Stimulated activated CD4-positive, alpha-beta T cell treated with anti-CD3 and anti-CD28 coated beads, Interleukin-12 subunit alpha, Interleukin-12 subunit beta, amount 100 ng/mL, for 24 hours (primary cell): ENCODE results near the gene TMEM186.
"Not testable (repeated sequence)": the region's sequence is repeated elsewhere in the genome, so short reads cannot be mapped to it uniquely, and the experiment has no call there.

Experiments
- DNase-seq, 2 experiments: peaks; one replicate each; pipeline ENCODE4 v3.0.0-alpha.2; 2020; ENCODE audit warnings: low read depth in 2 of 2

TMEM186 gene, protein sequence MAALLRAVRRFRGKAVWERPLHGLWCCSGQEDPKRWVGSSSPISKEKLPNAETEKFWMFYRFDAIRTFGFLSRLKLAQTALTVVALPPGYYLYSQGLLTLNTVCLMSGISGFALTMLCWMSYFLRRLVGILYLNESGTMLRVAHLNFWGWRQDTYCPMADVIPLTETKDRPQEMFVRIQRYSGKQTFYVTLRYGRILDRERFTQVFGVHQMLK

GRCh38 chr16:8797364-8798173 lies at the start of gene TMEM186, which contains the start of gene PMM2:
TSS of gene TMEM186 (minus strand) at chr16:8797639. CDS start at chr16:8797614, 25 bp downstream.
TSS of gene PMM2 (plus strand) at chr16:8797839. CDS start at chr16:8797883, 44 bp downstream.
- DNase-seq, result peak; percentile 91

GRCh38 chr16:8847145-8847544 lies 49.7 kb upstream of the TMEM186 start:
- DNase-seq, result no peak

- no peak for DNase-seq
These were observed 49.0 kb upstream of the TMEM186 start for GRCh38 chr16:8846401-8846932.

DNA sequence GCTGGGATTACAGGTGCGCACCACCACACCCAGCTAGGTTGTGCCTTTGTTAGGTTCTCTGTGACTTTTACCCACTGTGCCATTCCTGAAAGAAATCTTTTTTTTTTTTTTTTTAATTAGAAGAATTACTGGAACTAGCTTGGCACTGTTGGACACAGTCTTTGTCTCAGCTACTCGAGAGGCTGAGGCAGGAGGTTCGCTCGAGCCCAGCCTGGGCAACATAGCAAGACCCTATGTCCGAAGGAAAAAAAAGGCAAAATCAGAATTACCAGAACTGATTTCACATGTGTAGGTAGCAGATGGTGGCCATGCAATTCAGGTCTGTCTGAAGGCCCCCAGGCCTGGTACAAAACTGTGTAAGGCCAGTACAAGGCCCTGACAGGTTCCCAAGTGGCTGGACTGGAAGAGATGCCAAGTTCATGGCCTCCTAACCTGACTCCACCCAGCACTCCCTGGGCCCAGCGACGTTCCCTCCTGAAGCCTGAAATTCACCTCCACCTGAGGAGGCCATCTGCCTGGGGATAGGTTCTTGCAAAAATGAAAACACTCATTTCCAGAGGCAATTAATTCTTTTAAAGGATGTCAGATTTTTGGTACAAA lies 48.4 kb upstream of the TMEM186 start:
- DNase-seq, result no peak

GRCh38 chr16:8843296-8843695 lies 45.9 kb upstream of the TMEM186 start:
- not testable (repeated sequence) for DNase-seq

DNA sequence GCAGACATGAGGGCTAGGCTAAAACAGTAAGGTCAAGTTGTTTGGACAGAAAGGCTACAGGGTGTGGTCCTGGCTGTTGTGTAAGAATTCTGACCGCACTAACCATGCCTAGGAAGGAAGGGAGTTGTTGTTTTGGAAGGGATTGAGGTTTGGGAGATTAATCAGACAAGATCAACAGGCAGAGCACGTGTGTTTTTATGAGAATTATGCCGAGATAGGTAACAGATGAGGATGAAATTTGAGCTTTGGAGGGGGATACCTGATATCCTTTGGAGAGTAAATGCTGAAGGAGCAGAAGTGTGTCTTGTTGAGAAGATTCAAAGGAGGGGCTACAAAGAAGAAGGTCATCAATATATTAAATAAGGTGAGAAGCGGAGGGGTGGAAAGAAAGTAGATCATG lies 44.6 kb upstream of the TMEM186 start:
- not testable (repeated sequence) for DNase-seq

- not testable (repeated sequence) for DNase-seq
These were observed 40.2 kb upstream of the TMEM186 start for GRCh38 chr16:8837594-8837993.

DNA sequence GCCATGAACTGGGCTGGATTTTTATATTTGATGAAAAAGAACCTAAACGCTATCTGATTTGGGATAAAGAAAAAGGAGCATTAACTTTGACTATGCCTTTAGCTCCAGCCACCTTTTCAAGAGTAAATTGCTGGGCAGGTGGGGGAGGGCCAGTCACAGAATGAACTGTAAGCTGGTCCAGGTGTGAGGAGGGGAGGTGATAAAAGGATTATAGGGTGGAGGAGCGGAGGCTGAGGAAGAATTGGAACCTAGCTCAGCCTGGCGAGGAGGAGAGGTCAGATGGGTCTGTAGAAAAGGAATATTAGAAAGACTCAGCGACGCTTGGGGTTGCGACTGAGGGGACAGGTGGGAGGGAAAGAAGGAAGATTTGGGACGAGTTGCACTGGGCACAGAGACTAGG lies 39.4 kb upstream of the TMEM186 start:
- not testable (repeated sequence) for DNase-seq

DNA sequence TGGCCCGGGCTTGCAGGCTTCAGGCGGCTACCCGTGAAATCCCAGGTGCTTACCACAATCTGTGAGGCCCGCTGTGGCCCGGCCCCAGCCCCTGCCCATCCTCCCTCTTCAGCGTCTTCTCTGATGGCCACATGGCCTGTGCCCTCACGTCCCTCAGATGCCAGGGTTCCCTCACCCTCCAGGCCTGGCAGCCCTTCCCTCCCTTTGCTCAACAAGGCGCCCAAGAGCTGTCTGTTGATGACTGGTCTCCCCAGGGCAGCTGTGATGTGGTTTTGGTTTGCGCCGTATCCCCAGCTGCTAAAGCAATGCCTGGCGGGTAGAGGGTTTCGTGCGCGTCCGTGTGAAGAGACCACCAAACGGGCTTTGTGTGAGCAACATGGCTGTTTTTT lies 35.3 kb upstream of the TMEM186 start:
- no peak for DNase-seq

- DNase-seq, result no peak
These were observed 34.7 kb upstream of the TMEM186 start for GRCh38 chr16:8831871-8832716.

DNA sequence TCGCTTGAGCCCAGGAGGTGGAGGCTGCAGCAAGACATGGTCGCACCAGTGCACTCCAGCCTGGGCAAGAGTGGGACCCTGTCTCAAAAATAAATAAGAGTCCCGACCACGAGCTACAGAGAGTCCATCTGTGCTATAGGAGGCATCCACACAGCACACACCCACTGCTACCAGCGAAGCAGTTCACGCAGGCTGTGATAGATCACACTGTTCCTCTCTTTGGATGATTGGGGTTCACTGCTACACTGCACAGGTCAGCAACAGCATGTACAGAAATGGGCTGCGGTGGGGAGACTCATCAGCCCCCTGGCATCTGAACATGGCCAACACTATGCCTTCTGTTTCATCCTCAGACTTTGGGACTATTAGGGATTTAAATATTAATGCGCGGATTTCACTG lies 34.0 kb upstream of the TMEM186 start:
- DNase-seq, result no peak

- no peak for DNase-seq
These were observed 31.2 kb upstream of the TMEM186 start for GRCh38 chr16:8828541-8829165.

DNA sequence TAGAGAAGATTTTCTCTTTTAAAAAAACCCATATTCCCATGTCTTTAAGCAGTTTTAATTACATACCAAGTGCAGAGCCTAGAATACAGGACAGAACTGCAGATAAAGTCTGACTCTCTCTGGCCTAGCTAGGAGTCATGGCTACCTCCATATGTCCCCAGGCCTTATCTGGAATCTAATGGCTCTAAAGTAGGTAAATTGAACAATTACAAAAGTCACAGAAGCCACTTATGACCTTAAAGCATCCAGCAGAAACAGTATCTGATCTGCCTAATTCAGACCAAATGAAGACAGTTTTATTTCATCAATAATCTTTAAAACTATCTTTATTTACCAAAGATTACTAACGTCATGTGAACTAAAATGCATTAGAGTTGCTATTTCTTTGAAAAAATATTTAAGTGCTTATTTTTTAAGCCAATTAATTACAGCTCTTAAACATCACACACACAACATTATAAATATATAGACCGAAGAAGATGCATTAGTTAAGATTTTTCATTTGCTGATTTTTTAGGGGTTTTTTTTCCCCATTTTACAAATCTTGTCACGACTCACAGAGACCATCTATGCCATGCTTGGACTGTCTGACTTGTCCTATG lies 28.9 kb upstream of the TMEM186 start:
- no peak for DNase-seq

GRCh38 chr16:8822403-8822802 lies 25.0 kb upstream of the TMEM186 start:
- no peak for DNase-seq

DNA sequence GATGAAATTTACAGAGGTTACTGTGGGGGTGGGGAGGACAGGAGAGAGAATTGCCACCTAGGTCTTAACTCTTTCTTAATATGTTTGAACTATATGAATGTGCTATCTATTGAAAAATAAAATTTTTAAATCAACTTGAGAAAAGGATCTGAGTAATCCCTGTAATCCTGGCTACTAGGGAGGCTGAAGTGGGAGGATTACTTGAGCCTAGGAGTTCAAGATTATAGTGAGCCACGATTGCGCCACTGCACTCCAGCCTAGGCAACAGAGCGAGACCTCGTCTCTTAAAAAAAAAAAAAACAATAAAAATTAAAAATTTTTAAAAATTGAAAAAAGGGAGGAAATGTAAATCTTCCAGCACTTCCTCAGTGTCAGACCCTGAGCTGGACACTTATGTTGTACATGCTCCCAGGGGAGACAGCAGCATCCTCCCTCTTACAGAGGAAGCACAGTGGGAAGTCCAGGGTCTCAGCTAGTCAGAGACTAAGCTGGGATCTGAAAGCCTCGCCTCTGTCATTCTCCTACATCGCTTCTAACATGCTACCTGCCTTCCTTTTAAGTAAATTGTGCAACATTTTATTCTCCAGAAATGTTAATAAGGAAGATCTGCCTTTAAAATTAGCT lies 22.1 kb upstream of the TMEM186 start:
- no peak for DNase-seq

- DNase-seq, result no peak
These were observed 21.2 kb upstream of the TMEM186 start for GRCh38 chr16:8818504-8819270.

DNA sequence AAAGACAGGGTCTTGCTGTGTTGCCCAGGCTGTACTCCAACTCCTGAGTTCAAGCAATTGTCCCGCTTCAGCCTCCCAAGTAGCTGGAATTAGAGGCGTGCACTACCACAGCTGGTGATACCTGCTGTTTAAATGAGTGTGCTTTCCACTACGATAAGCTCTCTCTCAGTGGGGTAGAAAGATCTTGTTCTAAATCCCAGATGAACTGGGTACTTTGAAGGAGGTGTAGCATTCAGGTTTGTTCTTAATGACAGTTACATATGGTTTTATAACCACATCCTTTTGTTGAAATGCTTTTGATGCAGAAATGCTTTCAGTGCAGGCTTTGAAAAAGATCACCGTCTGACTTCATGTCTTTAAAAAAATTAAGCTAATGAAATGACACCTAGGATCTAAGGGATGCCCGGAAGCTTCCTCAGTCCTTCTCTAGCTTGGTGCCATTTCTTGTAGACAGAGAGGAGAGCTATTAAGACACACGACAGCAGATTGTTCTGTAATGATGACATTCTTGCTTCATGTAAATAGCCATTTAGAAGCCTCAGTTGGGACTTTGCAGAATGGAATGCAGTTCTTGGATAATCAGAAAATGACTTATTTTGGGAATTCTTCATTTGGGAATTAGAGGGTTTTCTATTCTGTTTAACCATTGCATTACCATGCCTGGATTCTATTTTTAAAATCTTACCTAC lies 19.7 kb upstream of the TMEM186 start:
- no peak for DNase-seq

DNA sequence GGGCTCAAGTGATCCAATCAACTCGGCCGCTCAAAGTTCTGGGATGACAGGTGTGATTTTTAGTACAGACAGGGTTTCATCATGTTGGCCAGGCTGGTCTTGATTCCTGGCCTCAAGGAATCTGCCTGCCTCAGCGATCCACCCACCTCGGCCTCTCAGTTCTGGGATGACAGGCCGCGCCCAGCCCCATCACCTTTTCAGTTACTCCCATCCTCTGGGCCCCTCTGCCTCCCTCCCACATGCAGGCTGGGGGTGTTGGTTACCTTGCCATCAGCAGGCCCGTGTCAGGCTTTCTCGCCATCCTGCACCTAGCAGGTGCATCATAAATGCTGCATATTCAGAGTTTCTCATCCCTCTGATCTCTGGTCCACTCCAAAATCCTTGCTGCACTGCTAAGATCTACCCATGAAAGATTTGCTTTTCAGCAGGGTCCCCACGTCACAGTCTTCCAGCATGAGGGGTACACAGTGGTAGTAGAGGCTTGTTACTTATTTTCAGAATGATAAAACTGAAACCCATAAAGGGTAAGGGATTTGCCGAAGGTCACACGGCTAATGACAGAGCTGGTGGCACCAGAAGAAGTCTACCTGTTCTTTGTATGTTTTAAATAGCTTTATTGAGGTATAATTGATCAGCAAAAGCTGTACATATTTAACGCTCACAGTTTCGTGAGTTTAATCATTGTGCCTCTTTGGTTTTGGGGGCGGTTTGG lies 16.8 kb upstream of the TMEM186 start:
- no peak for DNase-seq
